Measurements from ENCODE around the gene FOLR1. TPM values are rescaled to one million over a fixed set of nuclear protein-coding genes. Genes with fewer than 3 reads are reported as not detected.

The FOLR1 gene
- total and polyA plus RNA-seq, 10 of the 15 experiments (the other 5 are each of a cell fraction or from before 2014, with no cell fraction given): not detected

GRCh38 chr11:72240461-72241290 lies 48.7 kb downstream of the FOLR1 start (continued):
- TF ChIP-seq MEF2B (IDR thresholded peaks at IDR 0.05; ENCODE audit: partially characterized antibody, poor library complexity, severe bottlenecking): no peak
- no peak for TF ChIP-seq RAD21 (IDR thresholded peaks at IDR 0.05; ENCODE audit: insufficient read depth, low read depth, low read length)
- no peak for TF ChIP-seq RCOR1 (conservative IDR thresholded peaks at IDR 0.05; ENCODE audit: low read depth, low read length)
- peak; percentile 54; the same call in 1 of the 2 replicates for TF ChIP-seq POLR2A (IDR thresholded peaks at IDR 0.05; ENCODE audit: low read depth, low read length)

- Histone ChIP-seq H3K27me3 (replicated peaks in 1 of 2; ENCODE audit: control insufficient read depth in 2 of 2, insufficient read depth in 2 of 2, low read length in 1 of 2) (peaks cover 11 to 18% of the 10 kb centered on the region in 2 experiments; a peak in 3 of 4 replicates), H3K27ac (ENCODE audit: control insufficient read depth, insufficient read depth) (no peak overlapping the region), H3K4me1 (ENCODE audit: control insufficient read depth, insufficient read depth, low read length) (peaks cover 4% of the 10 kb centered on the region), H2AFZ (ENCODE audit: control insufficient read depth, low read depth, low read length) (no peak overlapping the region), H4K20me1 (ENCODE audit: control insufficient read depth, insufficient read depth) (no peaks in the 10 kb centered on the region; the same call in 1 of the 2 replicates), H3K4me2 (ENCODE audit: control insufficient read depth, insufficient read depth) (no peak overlapping the region), H3K36me3 (ENCODE audit: control insufficient read depth in 2 of 2, insufficient read depth in 2 of 2, low read length in 1 of 2) (peaks cover 0 to 5% of the 10 kb centered on the region in 2 experiments; a peak in 3 of 4 replicates), H3K9ac (ENCODE audit: control insufficient read depth, insufficient read depth, low read length) (no peak overlapping the region), H3K9me3 (replicated peaks; ENCODE audit: control insufficient read depth, insufficient read depth, low read length) (no peaks in the 10 kb centered on the region; the same call in 2 of the 3 replicates), H3K79me2 (ENCODE audit: control insufficient read depth, insufficient read depth, low read length) (no peaks in the 10 kb centered on the region), H3K4me3 (no peak overlapping the region)
- no TSS peak for BruUV-seq (replicated peaks)
- ChIA-PET POLR2A (no interaction called here), SMC1A (ENCODE audit: uncharacterized antibody, unreplicated experiment) (no interaction called here), CTCF (interaction anchor here (2.0 kb wide), 1 partner anchor 190 kb away, joined by 10 read pairs; no protein-coding TSS in a partner anchor), RAD21 (ENCODE audit: unreplicated experiment) (no interaction called here)
- DNase-seq (ENCODE audit: low read depth, low spot score): no peak
- no peak for ATAC-seq
- no peak for TF ChIP-seq ZZZ3 (IDR thresholded peaks at IDR 0.05; ENCODE audit: control insufficient read depth, insufficient read length, low read depth)
- WGBS (ENCODE audit: insufficient coverage, insufficient replicate concordance, low lambda C conversion rate, missing lambda C conversion rate): 41% methylated on average over 14 of the region's 20 CpGs
- in situ Hi-C loops (cut with MboI) (no loop called here), intact Hi-C loops (cut with micrococcal nuclease; ENCODE audit: unreplicated experiment) (no loop called here)
- FAIRE-seq: no peak
Observed at GRCh38 chr11:72241291-72241781, 49.4 kb downstream of the FOLR1 start.
